IPS-NIHi11 (cell line): Measurements from ENCODE around the gene BANF1.

Source experiments
- DNase-seq: peaks from one replicate; pipeline ENCODE4 v3.0.0; 2012; ENCODE audit warnings: mixed read lengths, low spot score

BANF1 gene

GRCh38 chr11:66039765-66040164, 37.5 kb downstream of the BANF1 start:
- DNase-seq, result no peak

- DNase-seq, result no peak
Observed at GRCh38 chr11:66042227-66042995, 40.1 kb downstream of the BANF1 start.

- DNase-seq, result no peak
Observed at GRCh38 chr11:66042996-66043906, 40.9 kb downstream of the BANF1 start.

GRCh38 chr11:66044757-66045156, 42.5 kb downstream of the BANF1 start:
- no peak for DNase-seq

DNA sequence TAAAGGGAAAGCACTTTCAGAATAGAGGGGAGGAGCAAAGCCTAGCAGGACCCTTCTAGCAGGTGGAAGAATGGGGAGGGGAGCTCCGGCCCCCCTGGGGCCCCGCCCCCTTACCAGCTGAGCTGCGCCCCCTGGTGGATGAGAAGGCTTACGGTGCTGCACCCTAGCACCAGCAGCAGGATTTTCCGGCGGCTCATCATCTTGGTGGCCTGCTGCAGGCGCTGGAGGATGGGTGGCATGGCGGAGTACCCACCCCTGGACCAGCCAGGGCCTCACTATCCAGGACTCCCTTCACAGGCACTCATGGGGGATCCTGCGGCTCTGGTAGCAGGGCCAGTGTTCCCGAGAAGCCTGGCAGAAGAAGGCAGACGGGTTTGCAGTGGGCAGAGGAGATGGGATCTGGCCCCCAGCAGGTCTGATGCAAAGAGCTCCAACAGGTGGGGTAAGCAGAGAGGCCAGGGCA, 42.9 kb downstream of the BANF1 start:
- peak; percentile 94 for DNase-seq

- no peak for DNase-seq
Observed at GRCh38 chr11:66046901-66047300, 44.6 kb downstream of the BANF1 start.

DNA sequence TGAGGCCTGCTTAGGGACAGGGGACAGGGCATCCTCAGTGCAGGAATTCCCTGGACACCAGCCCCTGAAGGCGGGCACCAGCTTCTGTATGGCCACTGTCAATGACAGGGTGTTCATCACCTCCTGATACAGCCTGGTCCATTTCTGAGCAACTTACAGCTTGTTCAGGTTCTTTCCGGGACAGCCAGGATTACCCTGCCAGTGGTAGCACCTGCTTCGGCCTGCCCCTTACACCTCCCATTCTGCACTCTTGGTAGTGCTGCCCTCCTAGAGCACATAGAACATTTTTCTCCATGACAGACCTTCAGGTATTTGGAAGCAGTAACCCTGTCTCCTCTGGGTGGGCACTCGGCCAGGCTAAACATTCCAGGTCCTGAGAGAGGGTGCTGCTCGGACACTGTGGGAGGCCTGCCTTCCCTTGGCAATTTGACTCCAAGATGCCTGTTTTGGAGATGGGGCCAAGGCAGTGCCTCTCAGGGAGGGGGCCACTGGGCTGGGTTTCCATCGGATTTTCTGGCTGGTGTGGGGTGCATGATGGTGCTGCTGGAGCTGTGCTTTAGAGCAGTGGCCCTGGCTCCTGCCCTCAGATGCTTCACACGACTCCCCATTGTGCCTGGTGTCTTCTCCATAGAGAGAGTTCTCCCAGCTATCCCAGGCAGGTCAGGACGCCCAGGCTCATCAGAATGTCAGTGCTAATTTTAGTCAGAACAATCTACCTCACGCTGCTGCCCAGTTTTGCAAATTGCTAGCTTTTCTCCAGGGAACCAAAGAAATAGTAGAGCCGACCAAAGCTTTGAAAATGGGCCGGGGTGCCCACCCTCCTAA, 45.5 kb downstream of the BANF1 start:
- no peak for DNase-seq

- peak; percentile 84 for DNase-seq
Observed at GRCh38 chr11:66048547-66049323, 46.4 kb downstream of the BANF1 start, which contains the start of gene GAL3ST3. Gene GAL3ST3 (minus strand): TSS chr11:66049161. CDS start chr11:66045415, 3,746 bp downstream.

DNA sequence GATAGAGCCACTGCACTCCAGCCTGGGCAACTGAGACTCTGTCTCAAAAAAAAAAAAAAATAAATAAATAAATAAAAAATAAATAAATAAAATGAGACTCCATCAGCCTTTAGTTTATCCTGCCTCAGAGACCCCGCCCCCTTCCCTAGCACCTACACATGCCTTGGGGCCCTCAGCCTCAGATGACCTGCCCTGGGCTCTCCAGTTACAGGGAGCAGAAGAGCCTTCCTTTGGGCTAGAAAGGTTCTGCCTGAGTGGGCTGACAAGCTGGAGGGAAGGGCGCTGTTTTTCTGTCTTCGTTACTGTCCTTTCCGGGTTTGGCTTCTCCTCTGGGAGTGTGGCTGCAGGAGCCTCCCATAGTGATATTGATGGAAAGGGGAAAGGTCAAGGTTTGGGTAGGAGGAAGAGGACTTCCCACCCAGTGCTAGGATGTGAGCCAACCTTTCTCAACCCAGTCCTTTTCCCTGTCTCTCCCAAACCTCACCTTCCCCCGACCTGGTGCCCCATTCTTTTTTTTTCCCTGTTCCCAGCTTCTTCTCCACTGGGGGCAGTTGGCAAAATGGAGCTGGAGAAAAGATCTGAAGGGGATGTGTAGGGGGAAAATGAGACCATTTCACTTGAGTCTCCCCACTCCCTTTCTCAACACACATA, 48.4 kb downstream of the BANF1 start:
- no peak for DNase-seq

DNA sequence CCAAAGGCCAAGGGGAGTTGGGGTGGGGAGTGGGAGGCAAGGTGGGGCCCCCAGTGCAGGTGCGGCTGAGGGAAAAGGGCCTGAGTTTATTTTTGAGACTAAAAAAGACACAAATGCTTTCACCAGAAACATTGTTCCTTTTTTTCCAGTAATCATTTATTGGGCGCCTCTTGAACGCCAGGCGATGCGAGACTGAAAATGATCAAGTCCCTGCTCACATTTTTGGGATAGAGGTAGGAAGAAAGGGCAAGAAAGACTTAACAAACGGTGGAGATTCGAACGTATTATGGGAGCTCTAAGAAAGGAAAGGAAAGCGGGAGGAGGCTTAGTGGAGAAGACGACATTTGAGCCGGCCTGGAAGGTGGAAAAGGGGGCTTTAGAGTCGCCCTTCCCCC, 49.1 kb downstream of the BANF1 start:
- DNase-seq, result no peak

- peak; percentile 97 for DNase-seq
Observed at GRCh38 chr11:66051766-66052663, 49.7 kb downstream of the BANF1 start, which contains the start of gene SF3B2. Gene SF3B2 (plus strand): TSS chr11:66052364. CDS start chr11:66052385, 21 bp downstream.

GRCh38 chr11:66052664-66052982, 50.3 kb downstream of the BANF1 start:
- DNase-seq, result no peak
